IMR-90 (cell line): ENCODE data around the gene TBCEL. TPM values are rescaled to one million over a fixed set of nuclear protein-coding genes. Genes with fewer than 3 reads are reported as not detected.

Experiments
- ATAC-seq: fragments of 200-7000 bp; cut with Tn5 transposase; 2 replicates; pipeline ENCODE4 v1.9.1; 2020; ENCODE audit warnings: low read depth, mild to moderate bottlenecking, moderate library complexity
- BruUV-seq: library from RNA; stranded (reverse); fragments of 400-500 nt; replicated peaks from 2 replicates; lab custom pipeline; 2021; lab: Mats Ljungman, UMichigan
- CTCF ChIA-PET: fragments of 300-600 bp; formaldehyde crosslinking; extraction: SDS; loops from one replicate; lab custom pipeline; 2021; ENCODE audit warnings: antibody characterized with exemption; lab: Yijun Ruan, JAX
- POLR2A ChIA-PET: fragments of 300-600 bp; sonication (Branson Sonifier 250); formaldehyde crosslinking; loops from one replicate; lab custom pipeline; 2022; ENCODE audit warnings: antibody characterized with exemption; ENCODE audit not compliant: unreplicated experiment; lab: Charles Lee
- DNase-seq: peaks from one replicate; pipeline ENCODE4 v3.0.0; 2013
- H2AFZ ChIP-seq: replicated peaks from 2 replicates; pipeline ENCODE3; 2013; ENCODE audit warnings: low read length, mild to moderate bottlenecking; ENCODE audit not compliant: poor library complexity
- H2AK5ac ChIP-seq: 2 replicates; pipeline ENCODE4 v1.6.1; 2013; ENCODE audit warnings: low read depth, low read length, inconsistent platforms
- H2AK9ac ChIP-seq: replicated peaks from 2 replicates; pipeline ENCODE3; 2013; ENCODE audit warnings: mild to moderate bottlenecking, low read depth, low read length, moderate library complexity; ENCODE audit not compliant: poor library complexity
- H2BK120ac ChIP-seq: 2 replicates; pipeline ENCODE4 v1.6.1; 2013; ENCODE audit warnings: low read depth, low read length, inconsistent platforms
- H2BK15ac ChIP-seq: 3 replicates; pipeline ENCODE4 v1.6.1; 2013; ENCODE audit warnings: low read depth, low read length, inconsistent platforms
- H2BK20ac ChIP-seq: 2 replicates; pipeline ENCODE4 v1.6.1; 2013; ENCODE audit warnings: low read depth, mild to moderate bottlenecking, inconsistent platforms, low read length, moderate library complexity
- H2BK5ac ChIP-seq: 2 replicates; pipeline ENCODE4 v1.6.1; 2013; ENCODE audit warnings: mild to moderate bottlenecking, low read depth, low read length, inconsistent platforms; ENCODE audit not compliant: poor library complexity, severe bottlenecking
- H3K14ac ChIP-seq: replicated peaks from 2 replicates; pipeline ENCODE4 v1.6.1; 2013; ENCODE audit warnings: low read depth, low read length, inconsistent platforms
- H3K18ac ChIP-seq: 2 replicates; pipeline ENCODE4 v1.6.1; 2013; ENCODE audit warnings: low read depth, low read length, control low read depth
- H3K23ac ChIP-seq: 2 replicates; pipeline ENCODE4 v1.6.1; 2013; ENCODE audit warnings: low read depth, low read length, inconsistent platforms
- H3K27ac ChIP-seq: 2 replicates; pipeline ENCODE4 v1.5.1; 2013; ENCODE audit warnings: mild to moderate bottlenecking, control low read depth, low read length; ENCODE audit not compliant: insufficient read depth
- H3K27me3 ChIP-seq: 2 replicates; pipeline ENCODE4 v1.6.1; 2013; ENCODE audit warnings: low read length; ENCODE audit not compliant: control insufficient read depth, insufficient read depth
- H3K36me3 ChIP-seq: 2 replicates; pipeline ENCODE4 v1.6.1; 2013; ENCODE audit warnings: low read length, mixed read lengths; ENCODE audit not compliant: control insufficient read depth, insufficient read depth
- H3K4ac ChIP-seq: 2 replicates; pipeline ENCODE4 v1.6.1; 2013; ENCODE audit warnings: low read depth, low read length, inconsistent platforms
- H3K4me1 ChIP-seq: 2 replicates; pipeline ENCODE4 v1.6.1; 2013; ENCODE audit warnings: low read length, mixed read lengths; ENCODE audit not compliant: control insufficient read depth, insufficient read depth
- H3K4me2 ChIP-seq: 2 replicates; pipeline ENCODE4 v1.6.1; 2013; ENCODE audit warnings: low read depth, mild to moderate bottlenecking, control low read depth, low read length, moderate library complexity
- H3K4me3 ChIP-seq: 2 replicates; pipeline ENCODE4 v1.5.1; 2013; ENCODE audit warnings: low read depth, mild to moderate bottlenecking, control low read depth, low read length, moderate library complexity; ENCODE audit not compliant: insufficient read depth
- H3K56ac ChIP-seq: 2 replicates; pipeline ENCODE4 v1.6.1; 2013; ENCODE audit warnings: low read length, inconsistent platforms; ENCODE audit not compliant: insufficient read depth; ENCODE audit errors: extremely low read depth
- H3K79me1 ChIP-seq, 2 experiments: 2 replicates each; pipeline ENCODE4 v1.6.1; 2013; ENCODE audit warnings: low read length in 2 of 2, inconsistent platforms in 1 of 2, low read depth in 1 of 2
- H3K9ac ChIP-seq: 2 replicates; pipeline ENCODE4 v1.6.1; 2013; ENCODE audit warnings: low read depth, low read length, control low read depth
- H3K9me1 ChIP-seq: 2 replicates; pipeline ENCODE4 v1.6.1; 2013; ENCODE audit warnings: low read length, inconsistent platforms; ENCODE audit not compliant: insufficient read depth
- H3K9me3 ChIP-seq: 2 replicates; pipeline ENCODE4 v1.6.1; 2013; ENCODE audit warnings: low read length; ENCODE audit not compliant: control insufficient read depth, insufficient read depth
- H4K20me1 ChIP-seq: 2 replicates; pipeline ENCODE4 v1.6.1; 2013; ENCODE audit warnings: low read length, inconsistent platforms; ENCODE audit not compliant: insufficient read depth
- H4K5ac ChIP-seq: 2 replicates; pipeline ENCODE4 v1.6.1; 2013; ENCODE audit warnings: mild to moderate bottlenecking, low read depth, low read length, control low read depth
- H4K8ac ChIP-seq, 2 experiments: 2 replicates each; pipeline ENCODE4 v1.6.1; 2013; ENCODE audit warnings: low read depth in 2 of 2, low read length in 2 of 2, control low read depth in 1 of 2, inconsistent platforms in 1 of 2
- H4K91ac ChIP-seq: 2 replicates; pipeline ENCODE4 v1.6.1; 2013; ENCODE audit warnings: low read depth, low read length, inconsistent platforms; ENCODE audit not compliant: insufficient read depth
- CEBPB ChIP-seq: IDR thresholded peaks from 2 replicates; pipeline ENCODE4 v1.6.1; 2012; ENCODE audit warnings: low read depth, low read length, improper control_type of control experiment
- MAFK ChIP-seq: IDR thresholded peaks from 2 replicates; pipeline ENCODE4 v1.6.1; 2012; ENCODE audit warnings: low read depth, low read length, improper control_type of control experiment
- MAZ ChIP-seq: IDR thresholded peaks from 2 replicates; pipeline ENCODE4 v1.6.1; 2012; ENCODE audit warnings: low read depth, mild to moderate bottlenecking, low read length, improper control_type of control experiment, moderate library complexity, borderline replicate concordance
- MXI1 ChIP-seq: IDR thresholded peaks from 2 replicates; pipeline ENCODE4 v1.6.1; 2012; ENCODE audit warnings: low read depth, mild to moderate bottlenecking, low read length, moderate library complexity, borderline replicate concordance
- NFE2L2 ChIP-seq: fragments of 150-350 bp; IDR thresholded peaks from 2 replicates; pipeline ENCODE4 v1.6.1; 2016; ENCODE audit warnings: low read depth, mild to moderate bottlenecking, low read length
- RAD21 ChIP-seq: IDR thresholded peaks from 2 replicates; pipeline ENCODE4 v1.6.1; 2012; ENCODE audit warnings: low read length, improper control_type of control experiment
- RFX5 ChIP-seq: IDR thresholded peaks from 2 replicates; pipeline ENCODE4 v1.8.0; 2012; ENCODE audit warnings: low read depth, mild to moderate bottlenecking, low read length, moderate library complexity
- SMC3 ChIP-seq: fragments of 150-350 bp; IDR thresholded peaks from 2 replicates; pipeline ENCODE4 v1.6.1; 2016; ENCODE audit warnings: low read depth, mild to moderate bottlenecking, antibody characterized with exemption, low read length, moderate library complexity
- WGBS, 2 experiments: methylation state at CpG; one replicate each; pipeline versions ENCODE4 v1.1.5 to v1.1.7; 2013; ENCODE audit warnings: missing lambda C conversion rate in 2 of 2; ENCODE audit not compliant: insufficient read length in 1 of 2; ENCODE audit errors: extremely low coverage in 2 of 2; 5-methylcytosine and 5-hydroxymethylcytosine counted together
- dilution Hi-C: fragments of 300-500 bp; cut with HindIII; formaldehyde crosslinking; loops from one replicate; pipeline ENCODE4 v1.14.3; 2018; ENCODE audit warnings: low sequenced_read_pairs; ENCODE audit not compliant: unreplicated experiment
- in situ Hi-C: fragments of 300-500 bp; cut with MboI; formaldehyde crosslinking; loops from 3 replicates; pipeline ENCODE4 v1.14.3; 2019; ENCODE audit warnings: low sequenced_read_pairs, inconsistent platforms, mixed read lengths
- intact Hi-C: fragments of 100-400 bp; cut with micrococcal nuclease; formaldehyde crosslinking; loops from 2 replicates; pipeline ENCODE4 v1.10.0; 2022
- polyA plus RNA-seq, 3 experiments: library from polyadenylated mRNA; depleted of rRNA; stranded (reverse); fragments of >200 nt; gene quantifications; 2 replicates each; pipeline ENCODE4 v1.2.3, GENCODE V29; 2012; ENCODE audit warnings: low replicate concordance in 1 of 3
- total RNA-seq: library from RNA; depleted of rRNA; stranded (reverse); fragments of >200 nt; gene quantifications from 2 replicates; pipeline ENCODE4 v1.2.3, GENCODE V29; 2012
- TF ChIP-seq, protein P1 (sequence below): fragments of 150-350 bp; IDR thresholded peaks from 2 replicates; pipeline ENCODE4 v1.6.1; 2016; ENCODE audit warnings: low read depth, mild to moderate bottlenecking, low read length, moderate library complexity, borderline replicate concordance
- TF ChIP-seq, protein P2 (sequence below): fragments of 150-350 bp; IDR thresholded peaks from 2 replicates; pipeline ENCODE4 v1.6.1; 2017; ENCODE audit warnings: mild to moderate bottlenecking, antibody characterized with exemption, low read length, low read depth
- TF ChIP-seq, protein P3 (sequence below): conservative IDR thresholded peaks from 2 replicates; pipeline ENCODE4 v1.5.1; 2012; ENCODE audit warnings: mild to moderate bottlenecking, low read depth, low read length, improper control_type of control experiment

TBCEL gene
- total and polyA plus RNA-seq, 2 of the 4 experiments (the other 2 are of a cell fraction): 7.1 to 21.0 TPM

DNA sequence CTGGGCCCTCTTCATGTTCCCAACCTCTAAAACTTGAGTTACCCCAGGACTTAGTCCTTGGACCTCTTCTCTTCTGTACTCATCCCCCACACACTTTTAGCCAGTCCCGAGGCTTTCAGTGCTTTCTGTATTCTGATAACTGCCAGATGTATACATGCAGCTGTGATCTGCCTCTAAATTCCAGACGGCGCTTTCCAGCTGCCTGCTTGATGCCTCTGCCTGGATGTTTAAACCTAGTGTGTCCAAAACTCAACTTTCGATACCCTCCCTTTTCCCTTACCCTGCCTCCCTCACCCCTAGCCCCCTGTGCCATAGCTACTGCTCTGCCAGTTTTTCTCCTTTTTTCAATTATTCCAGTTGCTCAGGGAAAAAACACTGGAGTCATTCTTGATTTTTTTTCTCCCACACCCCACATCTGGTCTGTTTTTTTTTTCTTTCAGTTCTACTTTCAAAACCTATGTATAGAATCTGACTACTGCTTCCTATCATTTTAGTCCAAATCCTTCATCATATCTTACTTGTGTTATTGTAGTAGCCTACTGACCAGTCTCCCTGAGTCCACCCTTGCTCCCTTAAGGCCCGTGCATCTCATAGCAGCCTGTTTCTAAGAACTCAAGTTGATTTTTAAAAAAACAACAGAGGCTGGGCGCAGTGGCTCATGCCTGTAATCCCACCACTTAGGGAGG lies 44.2 kb downstream of the TBCEL start (continued):
- TF ChIP-seq RFX5: no peak

DNA sequence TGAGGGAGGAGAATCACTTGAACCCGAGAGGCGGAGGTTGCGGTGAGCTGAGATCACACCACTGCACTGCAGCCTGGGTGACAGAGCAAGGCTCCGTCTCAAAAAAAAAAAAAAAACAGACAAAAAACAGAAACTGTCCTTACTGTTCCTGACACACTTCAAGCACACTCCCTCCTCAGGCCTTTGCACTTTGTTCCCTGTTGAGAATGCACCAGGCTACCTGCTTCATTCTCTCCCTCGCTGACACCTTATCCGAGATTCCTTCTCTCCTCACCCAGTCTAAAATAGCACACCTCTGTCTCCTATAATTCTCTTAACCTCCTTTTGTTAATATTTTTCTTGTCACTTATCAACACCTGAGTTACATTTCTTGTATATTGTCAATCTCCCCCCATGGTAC lies 44.9 kb downstream of the TBCEL start:
- no peak overlapping the region for H3K4me3 ChIP-seq
- H3K18ac ChIP-seq: no peak overlapping the region
- no peaks in the 10 kb centered on the region for H3K9me3 ChIP-seq
- ATAC-seq (no peak), DNase-seq (no peak)
- no peak overlapping the region for H3K4ac ChIP-seq
- no peak overlapping the region for H2AK5ac ChIP-seq
- dilution Hi-C loops: no loop called here
- POLR2A ChIA-PET: no interaction called here
- peaks cover 5% of the 10 kb centered on the region; the same call in 1 of the 2 replicates for H3K4me1 ChIP-seq
- H4K20me1 ChIP-seq: peaks cover 11% of the 10 kb centered on the region; the same call in 1 of the 2 replicates
- no peak overlapping the region for H3K56ac ChIP-seq
- no peak overlapping the region for H3K23ac ChIP-seq
- H3K79me1 ChIP-seq: no peaks in the 10 kb centered on the region
- WGBS, 2 experiments: no CpG with 5 or more reads among the region's 6 CpGs
- H3K9ac ChIP-seq: no peak overlapping the region
- TF ChIP-seq, protein P1, sequence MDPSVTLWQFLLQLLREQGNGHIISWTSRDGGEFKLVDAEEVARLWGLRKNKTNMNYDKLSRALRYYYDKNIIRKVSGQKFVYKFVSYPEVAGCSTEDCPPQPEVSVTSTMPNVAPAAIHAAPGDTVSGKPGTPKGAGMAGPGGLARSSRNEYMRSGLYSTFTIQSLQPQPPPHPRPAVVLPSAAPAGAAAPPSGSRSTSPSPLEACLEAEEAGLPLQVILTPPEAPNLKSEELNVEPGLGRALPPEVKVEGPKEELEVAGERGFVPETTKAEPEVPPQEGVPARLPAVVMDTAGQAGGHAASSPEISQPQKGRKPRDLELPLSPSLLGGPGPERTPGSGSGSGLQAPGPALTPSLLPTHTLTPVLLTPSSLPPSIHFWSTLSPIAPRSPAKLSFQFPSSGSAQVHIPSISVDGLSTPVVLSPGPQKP: no peak
- TF ChIP-seq RFX5 (no peak), RAD21 (no peak), MAFK (no peak), MXI1 (no peak), CEBPB (no peak), MAZ (no peak), SMC3 (no peak), NFE2L2 (no peak)
- TF ChIP-seq, protein P2, sequence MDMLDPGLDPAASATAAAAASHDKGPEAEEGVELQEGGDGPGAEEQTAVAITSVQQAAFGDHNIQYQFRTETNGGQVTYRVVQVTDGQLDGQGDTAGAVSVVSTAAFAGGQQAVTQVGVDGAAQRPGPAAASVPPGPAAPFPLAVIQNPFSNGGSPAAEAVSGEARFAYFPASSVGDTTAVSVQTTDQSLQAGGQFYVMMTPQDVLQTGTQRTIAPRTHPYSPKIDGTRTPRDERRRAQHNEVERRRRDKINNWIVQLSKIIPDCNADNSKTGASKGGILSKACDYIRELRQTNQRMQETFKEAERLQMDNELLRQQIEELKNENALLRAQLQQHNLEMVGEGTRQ: no peak
- TF ChIP-seq, protein P3, sequence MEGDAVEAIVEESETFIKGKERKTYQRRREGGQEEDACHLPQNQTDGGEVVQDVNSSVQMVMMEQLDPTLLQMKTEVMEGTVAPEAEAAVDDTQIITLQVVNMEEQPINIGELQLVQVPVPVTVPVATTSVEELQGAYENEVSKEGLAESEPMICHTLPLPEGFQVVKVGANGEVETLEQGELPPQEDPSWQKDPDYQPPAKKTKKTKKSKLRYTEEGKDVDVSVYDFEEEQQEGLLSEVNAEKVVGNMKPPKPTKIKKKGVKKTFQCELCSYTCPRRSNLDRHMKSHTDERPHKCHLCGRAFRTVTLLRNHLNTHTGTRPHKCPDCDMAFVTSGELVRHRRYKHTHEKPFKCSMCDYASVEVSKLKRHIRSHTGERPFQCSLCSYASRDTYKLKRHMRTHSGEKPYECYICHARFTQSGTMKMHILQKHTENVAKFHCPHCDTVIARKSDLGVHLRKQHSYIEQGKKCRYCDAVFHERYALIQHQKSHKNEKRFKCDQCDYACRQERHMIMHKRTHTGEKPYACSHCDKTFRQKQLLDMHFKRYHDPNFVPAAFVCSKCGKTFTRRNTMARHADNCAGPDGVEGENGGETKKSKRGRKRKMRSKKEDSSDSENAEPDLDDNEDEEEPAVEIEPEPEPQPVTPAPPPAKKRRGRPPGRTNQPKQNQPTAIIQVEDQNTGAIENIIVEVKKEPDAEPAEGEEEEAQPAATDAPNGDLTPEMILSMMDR: no peak
- no peaks in the 10 kb centered on the region for H3K27me3 ChIP-seq
- CTCF ChIA-PET: interaction anchor here (1.1 kb wide), 1 partner anchor 13 kb away, joined by 3 read pairs; no protein-coding TSS in a partner anchor
- no peak overlapping the region for H3K27ac ChIP-seq
- H2BK15ac ChIP-seq: no peak overlapping the region
- H4K91ac ChIP-seq: no peak overlapping the region
- no peak overlapping the region for H2BK5ac ChIP-seq
- in situ Hi-C loops: no loop called here
- no peak overlapping the region for H2AK9ac ChIP-seq
- H4K8ac ChIP-seq: no peak overlapping the region
- H2BK20ac ChIP-seq: no peak overlapping the region
- H3K9me1 ChIP-seq: peaks cover 7% of the 10 kb centered on the region
- no peak overlapping the region for H2AFZ ChIP-seq
- intact Hi-C loops: loop anchor here (5.0 kb wide), 1 partner anchor 41 kb away; no protein-coding TSS in a partner anchor
- no peak overlapping the region for H3K4me2 ChIP-seq
- H2BK120ac ChIP-seq: no peak overlapping the region
- H4K5ac ChIP-seq: no peak overlapping the region
- no peak overlapping the region for H3K14ac ChIP-seq
- BruUV-seq: no TSS peak
- peaks cover 8% of the 10 kb centered on the region for H3K36me3 ChIP-seq
